ENCODE measurements around the gene TLL1.

DNA sequence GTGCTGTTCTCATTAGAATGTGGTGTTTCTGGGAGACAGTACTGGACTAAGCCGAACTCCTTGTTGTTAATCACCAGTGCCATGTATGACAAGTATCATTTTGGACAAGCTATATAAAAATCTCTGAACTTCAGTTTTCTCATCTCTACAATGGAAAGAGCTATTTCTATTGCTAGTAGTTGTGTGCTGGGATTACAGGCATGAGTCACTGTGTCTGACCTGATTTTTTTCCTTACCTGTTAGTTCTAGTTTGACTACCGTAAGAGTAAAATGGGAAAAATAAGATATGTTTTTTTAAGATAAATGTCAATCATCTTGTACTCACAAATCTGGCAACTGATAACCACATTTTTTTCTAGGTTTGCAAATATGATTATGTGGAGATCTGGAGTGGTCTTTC is 192.3 kb downstream of the TLL1 start:
- TF ChIP-seq, protein P1, sequence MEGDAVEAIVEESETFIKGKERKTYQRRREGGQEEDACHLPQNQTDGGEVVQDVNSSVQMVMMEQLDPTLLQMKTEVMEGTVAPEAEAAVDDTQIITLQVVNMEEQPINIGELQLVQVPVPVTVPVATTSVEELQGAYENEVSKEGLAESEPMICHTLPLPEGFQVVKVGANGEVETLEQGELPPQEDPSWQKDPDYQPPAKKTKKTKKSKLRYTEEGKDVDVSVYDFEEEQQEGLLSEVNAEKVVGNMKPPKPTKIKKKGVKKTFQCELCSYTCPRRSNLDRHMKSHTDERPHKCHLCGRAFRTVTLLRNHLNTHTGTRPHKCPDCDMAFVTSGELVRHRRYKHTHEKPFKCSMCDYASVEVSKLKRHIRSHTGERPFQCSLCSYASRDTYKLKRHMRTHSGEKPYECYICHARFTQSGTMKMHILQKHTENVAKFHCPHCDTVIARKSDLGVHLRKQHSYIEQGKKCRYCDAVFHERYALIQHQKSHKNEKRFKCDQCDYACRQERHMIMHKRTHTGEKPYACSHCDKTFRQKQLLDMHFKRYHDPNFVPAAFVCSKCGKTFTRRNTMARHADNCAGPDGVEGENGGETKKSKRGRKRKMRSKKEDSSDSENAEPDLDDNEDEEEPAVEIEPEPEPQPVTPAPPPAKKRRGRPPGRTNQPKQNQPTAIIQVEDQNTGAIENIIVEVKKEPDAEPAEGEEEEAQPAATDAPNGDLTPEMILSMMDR (conservative IDR thresholded peaks at IDR 0.05; ENCODE audit: low read depth, low read length) = no peak
- TF ChIP-seq EZH2 (IDR thresholded peaks at IDR 0.05; ENCODE audit: borderline replicate concordance, low read depth, low read length, poor library complexity, severe bottlenecking) = no peak
